ENCODE results near the gene EHMT1.

EHMT1 gene

GRCh38 chr9:137694962-137695875, 76.4 kb downstream of the EHMT1 start:
- Mint-ChIP-seq H3K27ac (peak overlapping the region; percentile 46 to 47), H3K36me3 (ENCODE audit: insufficient read depth) (peaks cover 6% of the 10 kb centered on the region), H3K4me1 (ENCODE audit: low read depth in 2 of 2) (peaks cover 50 to 61% of the 10 kb centered on the region in 2 donors), H3K9me3 (no peaks in the 10 kb centered on the region), H3K4me3 (no peak overlapping the region), H3K27me3 (no peaks in the 10 kb centered on the region)
- no peak for DNase-seq
- no peak for ATAC-seq (replicated peaks)

DNA sequence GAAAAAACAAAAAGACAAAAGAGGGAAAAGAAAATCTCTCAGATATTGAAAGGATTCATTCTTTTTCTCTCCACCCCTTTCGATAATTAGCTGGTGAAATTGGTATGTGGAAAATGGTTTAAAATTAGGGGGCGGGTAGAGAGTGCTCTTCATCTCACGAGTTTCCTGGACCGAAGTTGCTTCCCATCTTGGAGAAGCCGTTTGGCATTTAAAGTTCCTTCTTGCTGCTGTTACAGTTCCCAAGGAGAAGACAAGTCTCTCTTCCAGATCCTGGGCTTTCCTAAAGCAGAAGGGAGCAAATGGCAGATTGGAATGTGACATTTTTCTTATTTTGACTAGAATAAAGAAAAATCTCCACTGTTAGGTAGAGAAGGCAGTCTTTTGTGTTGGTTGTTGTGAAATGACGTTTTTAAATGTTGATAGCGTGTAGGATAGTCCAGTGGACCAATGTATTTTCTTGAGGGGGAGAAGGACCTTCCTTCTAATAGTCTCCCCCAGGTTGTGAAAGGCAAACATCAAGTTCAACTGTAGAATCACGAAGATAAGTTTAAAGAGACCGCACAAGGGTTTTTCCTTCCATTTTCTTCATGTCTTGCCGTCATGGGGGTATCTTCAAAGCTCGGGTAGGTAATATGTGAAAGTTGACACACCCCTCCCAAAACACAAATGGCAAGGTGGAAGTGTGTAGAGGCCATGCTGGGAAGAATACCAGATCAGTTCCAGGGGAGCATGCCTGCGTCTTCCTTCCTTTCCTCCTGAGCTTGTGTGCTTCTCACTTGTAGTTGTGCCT, 77.5 kb downstream of the EHMT1 start:
- ATAC-seq (replicated peaks): no peak
- no peak overlapping the region for H3K4me3 Mint-ChIP-seq
- peaks cover 6% of the 10 kb centered on the region for H3K36me3 Mint-ChIP-seq (ENCODE audit: insufficient read depth)
- no peaks in the 10 kb centered on the region for H3K27me3 Mint-ChIP-seq
- peak overlapping the region; percentile 50 to 72 for H3K27ac Mint-ChIP-seq
- DNase-seq: no peak
- peaks cover 51 to 60% of the 10 kb centered on the region in 2 donors for H3K4me1 Mint-ChIP-seq (ENCODE audit: low read depth in 2 of 2)
- no peaks in the 10 kb centered on the region for H3K9me3 Mint-ChIP-seq

- Mint-ChIP-seq H3K4me1 (ENCODE audit: low read depth in 2 of 2) (peaks cover 46 to 52% of the 10 kb centered on the region in 2 donors), H3K27me3 (no peaks in the 10 kb centered on the region), H3K4me3 (no peak overlapping the region), H3K36me3 (ENCODE audit: insufficient read depth) (peaks cover 6% of the 10 kb centered on the region), H3K9me3 (no peaks in the 10 kb centered on the region), H3K27ac (peak overlapping the region in 1 of 2 donors; percentile 50)
- ATAC-seq (replicated peaks) (no peak), DNase-seq (no peak)
These were observed 78.4 kb downstream of the EHMT1 start for GRCh38 chr9:137697193-137697592.

DNA sequence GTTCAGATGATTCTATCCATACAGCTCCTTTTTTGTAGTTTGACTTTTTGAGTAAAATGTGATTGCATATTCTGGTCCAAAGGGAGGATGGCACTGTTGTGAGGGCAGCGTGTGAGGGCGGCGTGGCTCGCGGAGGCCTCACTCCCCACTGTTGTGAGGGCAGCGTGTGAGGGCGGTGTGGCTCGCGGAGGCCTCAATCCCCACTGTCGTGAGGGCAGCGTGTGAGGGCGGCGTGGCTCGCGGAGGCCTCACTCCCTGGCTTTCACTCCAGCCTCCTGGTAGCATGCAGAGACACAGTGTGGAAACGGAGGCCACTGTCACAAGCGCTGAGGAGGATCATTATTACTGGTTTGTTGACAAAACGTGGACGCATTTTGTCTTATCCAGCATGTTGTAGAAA, 79.0 kb downstream of the EHMT1 start:
- no peak for DNase-seq
- no peak overlapping the region for H3K4me3 Mint-ChIP-seq
- no peak for ATAC-seq (replicated peaks)
- peaks cover 44 to 47% of the 10 kb centered on the region in 2 donors for H3K4me1 Mint-ChIP-seq (ENCODE audit: low read depth in 2 of 2)
- H3K27me3 Mint-ChIP-seq: no peaks in the 10 kb centered on the region
- H3K9me3 Mint-ChIP-seq: no peaks in the 10 kb centered on the region
- peaks cover 6% of the 10 kb centered on the region for H3K36me3 Mint-ChIP-seq (ENCODE audit: insufficient read depth)
- peak overlapping the region in 1 of 2 donors; percentile 60 for H3K27ac Mint-ChIP-seq

DNA sequence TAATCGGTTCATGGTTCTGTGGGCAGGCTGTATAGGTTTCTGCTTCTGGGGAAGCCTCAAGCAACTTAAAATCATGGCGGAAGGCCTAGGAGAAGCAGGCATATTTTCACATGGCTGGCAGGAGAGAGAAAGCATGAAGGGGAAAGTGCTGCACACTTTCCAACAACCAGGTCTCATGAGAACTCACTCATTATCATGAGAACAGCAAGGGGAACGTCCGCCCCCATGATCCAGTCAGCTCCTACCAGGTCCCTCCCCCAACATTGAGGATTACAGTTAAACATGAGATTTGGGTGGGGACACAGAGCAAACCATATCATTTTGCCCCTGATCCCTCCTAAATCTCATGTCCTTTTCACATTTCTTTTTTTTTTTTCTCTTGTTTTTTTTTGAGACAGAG, 82.1 kb downstream of the EHMT1 start:
- Mint-ChIP-seq H3K9me3 (peaks cover 2 to 12% of the 10 kb centered on the region in 2 donors), H3K36me3 (ENCODE audit: insufficient read depth) (peaks cover 6% of the 10 kb centered on the region)

DNA sequence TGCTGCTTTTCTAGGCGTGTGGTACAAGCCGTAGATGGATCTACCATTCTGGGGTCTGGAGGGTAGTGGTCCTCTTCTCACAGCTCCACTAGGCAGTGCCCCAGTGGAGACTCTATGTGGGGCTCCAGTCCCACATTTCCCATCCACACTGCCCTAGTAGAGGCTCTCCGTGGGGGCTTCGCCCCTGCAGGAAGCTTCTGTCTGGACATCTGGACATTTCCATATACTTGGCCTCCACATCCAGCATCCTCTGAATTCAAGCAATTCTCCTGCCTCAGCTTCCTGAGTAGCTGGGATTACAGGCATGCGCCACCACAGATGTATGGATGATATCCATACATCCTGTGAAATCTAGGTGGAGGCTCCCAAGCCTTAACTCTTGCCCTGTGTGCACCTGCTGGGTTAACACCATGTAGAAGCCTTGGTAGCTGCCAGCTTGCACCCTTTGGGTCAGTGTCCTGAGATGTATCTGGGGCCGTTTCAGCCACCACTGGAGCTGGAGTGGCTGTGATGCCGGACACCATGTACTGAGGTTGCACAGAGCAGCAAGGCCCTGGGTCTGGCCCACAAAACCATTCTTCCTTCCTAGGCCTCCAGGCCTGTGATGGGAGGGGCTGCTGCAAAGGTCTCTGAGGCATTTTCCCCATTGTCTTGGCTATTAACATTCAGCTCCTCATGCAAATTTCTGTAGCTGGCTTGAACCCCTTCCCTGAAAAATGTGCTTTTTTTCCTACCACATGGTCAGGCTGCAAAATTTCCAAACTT, 84.0 kb downstream of the EHMT1 start:
- Mint-ChIP-seq H3K36me3 (ENCODE audit: insufficient read depth) (peaks cover 3% of the 10 kb centered on the region), H3K9me3 (peaks cover 2 to 12% of the 10 kb centered on the region in 2 donors), H3K4me1 (ENCODE audit: low read depth in 2 of 2) (peaks cover 40 to 50% of the 10 kb centered on the region in 2 donors), H3K27ac (no peak overlapping the region), H3K4me3 (no peak overlapping the region), H3K27me3 (no peaks in the 10 kb centered on the region)
- no peak for DNase-seq
- no peak for ATAC-seq (replicated peaks)

More for the DNA sequence above, 82.1 kb downstream of the EHMT1 start:
- Mint-ChIP-seq H3K27ac (peak overlapping the region in 1 of 2 donors; percentile 12), H3K27me3 (no peaks in the 10 kb centered on the region), H3K4me1 (ENCODE audit: low read depth in 2 of 2) (peaks cover 41 to 54% of the 10 kb centered on the region in 2 donors), H3K4me3 (no peak overlapping the region)
- no peak for ATAC-seq (replicated peaks)
- no peak for DNase-seq

GRCh38 chr9:137703842-137704508, 85.2 kb downstream of the EHMT1 start:
- no peaks in the 10 kb centered on the region for H3K36me3 Mint-ChIP-seq (ENCODE audit: insufficient read depth)
- peak overlapping the region in 1 of 2 donors; percentile 80 for H3K27ac Mint-ChIP-seq
- H3K4me1 Mint-ChIP-seq (ENCODE audit: low read depth in 2 of 2): peaks cover 40 to 51% of the 10 kb centered on the region in 2 donors
- H3K27me3 Mint-ChIP-seq: no peaks in the 10 kb centered on the region
- no peak for ATAC-seq (replicated peaks)
- no peak overlapping the region for H3K4me3 Mint-ChIP-seq
- peaks cover 2 to 12% of the 10 kb centered on the region in 2 donors for H3K9me3 Mint-ChIP-seq
- DNase-seq: no peak

GRCh38 chr9:137705443-137705863, 86.6 kb downstream of the EHMT1 start:
- Mint-ChIP-seq H3K36me3 (ENCODE audit: insufficient read depth) (no peaks in the 10 kb centered on the region), H3K9me3 (peaks cover 2 to 12% of the 10 kb centered on the region in 2 donors), H3K27ac (peak overlapping the region; percentile 26 to 80), H3K4me3 (peak overlapping the region; percentile 66 to 68), H3K27me3 (no peaks in the 10 kb centered on the region), H3K4me1 (ENCODE audit: low read depth in 2 of 2) (peaks cover 48 to 54% of the 10 kb centered on the region in 2 donors)
- DNase-seq (peak in 2 of 3 experiments; percentile 22 to 25), ATAC-seq (replicated peaks) (peak; percentile 94)

DNA sequence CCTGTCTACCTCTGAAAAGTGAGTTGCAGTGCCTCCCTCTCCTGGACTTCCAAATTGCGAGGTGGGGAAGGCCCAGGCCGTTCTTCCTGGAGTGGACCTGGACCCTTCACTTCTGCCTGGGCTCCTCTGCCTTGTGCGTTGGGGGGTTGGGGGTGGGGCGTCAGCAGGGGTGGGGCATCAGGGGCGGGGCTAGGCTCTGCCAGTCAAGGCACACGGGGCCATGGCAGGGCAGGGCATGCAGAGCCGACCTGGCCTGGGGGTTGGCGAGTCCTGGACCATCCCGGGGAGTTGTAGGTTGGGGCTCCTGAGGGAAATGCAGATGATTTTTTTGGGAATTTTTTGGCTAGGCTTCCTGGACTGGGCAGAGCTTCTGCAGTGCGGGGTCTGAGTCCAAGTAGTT, 87.1 kb downstream of the EHMT1 start:
- Mint-ChIP-seq H3K36me3 (ENCODE audit: insufficient read depth) (peaks cover 1% of the 10 kb centered on the region), H3K9me3 (peaks cover 2 to 12% of the 10 kb centered on the region in 2 donors), H3K4me1 (ENCODE audit: low read depth in 2 of 2) (peaks cover 43 to 49% of the 10 kb centered on the region in 2 donors), H3K4me3 (peak overlapping the region; percentile 66 to 68), H3K27me3 (no peaks in the 10 kb centered on the region), H3K27ac (peak overlapping the region; percentile 26 to 80)
- ATAC-seq (replicated peaks): no peak
- DNase-seq: no peak

- ATAC-seq (replicated peaks) (no peak), DNase-seq (no peak)
- Mint-ChIP-seq H3K27ac (peak overlapping the region in 1 of 2 donors; percentile 25), H3K9me3 (peaks cover 2 to 12% of the 10 kb centered on the region in 2 donors), H3K4me1 (ENCODE audit: low read depth in 2 of 2) (peaks cover 49 to 52% of the 10 kb centered on the region in 2 donors), H3K27me3 (no peaks in the 10 kb centered on the region), H3K36me3 (ENCODE audit: insufficient read depth) (peaks cover 8% of the 10 kb centered on the region), H3K4me3 (no peak overlapping the region)
These were observed 88.6 kb downstream of the EHMT1 start for GRCh38 chr9:137707361-137707760.

DNA sequence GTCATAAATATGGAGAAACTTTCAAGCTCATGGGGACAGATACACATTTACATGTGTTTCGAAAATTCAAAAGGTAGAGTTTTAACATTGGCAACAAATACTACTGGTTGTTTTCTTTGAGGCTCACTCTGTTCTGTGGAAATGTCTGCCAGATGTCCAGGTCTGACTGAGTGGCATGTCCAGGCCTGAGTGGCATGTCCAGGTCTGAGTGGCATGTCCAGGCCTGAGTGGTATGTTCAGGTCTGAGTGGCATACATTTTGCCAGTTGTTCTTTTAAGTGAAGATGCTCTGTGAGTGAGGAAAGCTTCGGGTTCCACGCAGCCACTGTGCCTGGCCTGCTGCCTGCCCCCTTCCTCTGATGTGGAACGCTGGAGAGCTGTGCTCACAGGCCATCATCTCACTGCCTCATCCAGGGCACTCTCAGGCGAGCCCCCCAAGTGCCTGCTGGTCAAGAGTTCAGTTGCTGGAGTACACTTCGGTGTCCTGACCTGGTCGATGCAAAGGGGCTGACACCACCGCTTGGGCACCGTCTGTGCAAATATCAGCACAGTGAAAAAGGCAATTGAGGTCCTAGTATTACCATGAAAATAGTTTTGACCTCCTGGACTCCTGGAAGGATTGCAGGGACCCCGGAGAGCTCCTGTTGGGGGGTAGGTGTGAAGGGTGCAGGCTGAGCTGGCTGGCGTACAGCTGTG, 89.9 kb downstream of the EHMT1 start:
- peaks cover 8% of the 10 kb centered on the region for H3K36me3 Mint-ChIP-seq (ENCODE audit: insufficient read depth)
- H3K4me3 Mint-ChIP-seq: no peak overlapping the region
- ATAC-seq (replicated peaks) (no peak), DNase-seq (no peak)
- no peaks in the 10 kb centered on the region for H3K27me3 Mint-ChIP-seq
- no peak overlapping the region for H3K27ac Mint-ChIP-seq
- H3K4me1 Mint-ChIP-seq (ENCODE audit: low read depth in 2 of 2): peaks cover 48 to 50% of the 10 kb centered on the region in 2 donors
- peaks cover 0 to 4% of the 10 kb centered on the region in 2 donors for H3K9me3 Mint-ChIP-seq
